ENCODE data around the gene MSI2. TPM values are rescaled to one million over a fixed set of nuclear protein-coding genes. Genes with fewer than 3 reads are reported as not detected.
A peak's percentile ranks its signal among the peaks of the same experiment; 100 is the strongest.

The MSI2 gene
- polyA plus RNA-seq, 1 of the 3 experiments (the other 2 are of a cell fraction): 24.1 TPM

DNA sequence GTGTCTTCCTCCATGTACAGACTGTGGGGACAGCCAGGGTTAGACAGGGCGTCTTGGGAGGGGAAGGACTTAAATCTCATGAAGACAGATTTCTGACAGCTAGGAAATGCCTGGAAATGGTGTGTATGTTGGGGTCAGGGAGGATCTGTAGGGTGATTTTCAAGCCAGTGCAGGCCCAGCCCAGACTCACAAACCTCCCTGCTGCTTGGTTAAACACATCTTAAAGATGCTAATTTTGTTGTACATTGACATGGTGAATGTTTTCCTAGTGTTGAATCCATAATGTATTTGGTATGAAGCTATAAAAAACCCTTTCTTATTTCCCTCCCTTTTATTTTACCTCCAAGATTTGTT is 250.4 kb downstream of the MSI2 start:
- Histone ChIP-seq H3K9ac (no peak overlapping the region), H3F3A (replicated peaks; ENCODE audit: insufficient read depth) (no peaks in the 10 kb centered on the region), H3K27ac (ENCODE audit: low read depth in 2 of 2, low read length in 1 of 2) (peak overlapping the region; percentile 36 to 99; a peak in 3 of 4 replicates), H3K4me1 (ENCODE audit: control insufficient read depth in 1 of 2, insufficient read depth in 2 of 2, low read depth in 1 of 2, low read length in 1 of 2) (peaks cover 21 to 80% of the 10 kb centered on the region in 2 experiments), H3K79me2 (ENCODE audit: insufficient read depth) (no peaks in the 10 kb centered on the region), H2AFZ (ENCODE audit: low read depth) (no peak overlapping the region), H3K4me2 (peak overlapping the region; percentile 22; the same call in 1 of the 2 replicates), H3K9me2 (no peaks in the 10 kb centered on the region), H3K4me3 (ENCODE audit: low read depth in 2 of 2, low read length in 1 of 2) (no peak overlapping the region), H3K9me3 (no peaks in the 10 kb centered on the region), H3K27me3 (ENCODE audit: insufficient read depth) (no peaks in the 10 kb centered on the region), H4K20me1 (ENCODE audit: insufficient read depth) (no peaks in the 10 kb centered on the region), H3K36me3 (replicated peaks in 1 of 2; ENCODE audit: control insufficient read depth in 1 of 2, insufficient read depth in 2 of 2, low read length in 1 of 2) (no peaks in the 10 kb centered on the region)
- ChIA-PET CTCF (interaction anchor here (0.7 to 3.6 kb wide), 8 partner anchors 25 to 327 kb away, joined by 3 to 16 read pairs (median 3); no protein-coding TSS in a partner anchor), POLR2A (interaction anchor here (0.8 to 2.9 kb wide), 4 partner anchors 19 to 275 kb away, joined by 3 to 12 read pairs (median 4); no protein-coding TSS in a partner anchor)
- no peak for DNase-seq
- 77% methylated on average over 1 of the region's 1 CpG for WGBS (ENCODE audit: low lambda C conversion rate)
- TF ChIP-seq SIN3A (IDR thresholded peaks at IDR 0.05; ENCODE audit: borderline replicate concordance, low read depth, low read length) (no peak), TAF1 (IDR thresholded peaks at IDR 0.05; ENCODE audit: borderline replicate concordance, low read depth, low read length) (no peak), MXI1 (IDR thresholded peaks at IDR 0.05; ENCODE audit: low read depth, low read length) (no peak), TCF12 (IDR thresholded peaks at IDR 0.05) (no peak), EP300 (IDR thresholded peaks at IDR 0.05; ENCODE audit: borderline replicate concordance in 1 of 2, low read depth in 1 of 2, low read length in 1 of 2) (no peak), CHD2 (IDR thresholded peaks at IDR 0.05; ENCODE audit: low read length, partially characterized antibody) (no peak)
- TF ChIP-seq, protein P1, sequence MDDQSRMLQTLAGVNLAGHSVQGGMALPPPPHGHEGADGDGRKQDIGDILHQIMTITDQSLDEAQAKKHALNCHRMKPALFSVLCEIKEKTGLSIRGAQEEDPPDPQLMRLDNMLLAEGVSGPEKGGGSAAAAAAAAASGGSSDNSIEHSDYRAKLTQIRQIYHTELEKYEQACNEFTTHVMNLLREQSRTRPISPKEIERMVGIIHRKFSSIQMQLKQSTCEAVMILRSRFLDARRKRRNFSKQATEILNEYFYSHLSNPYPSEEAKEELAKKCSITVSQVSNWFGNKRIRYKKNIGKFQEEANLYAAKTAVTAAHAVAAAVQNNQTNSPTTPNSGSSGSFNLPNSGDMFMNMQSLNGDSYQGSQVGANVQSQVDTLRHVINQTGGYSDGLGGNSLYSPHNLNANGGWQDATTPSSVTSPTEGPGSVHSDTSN (IDR thresholded peaks at IDR 0.05): no peak

DNA sequence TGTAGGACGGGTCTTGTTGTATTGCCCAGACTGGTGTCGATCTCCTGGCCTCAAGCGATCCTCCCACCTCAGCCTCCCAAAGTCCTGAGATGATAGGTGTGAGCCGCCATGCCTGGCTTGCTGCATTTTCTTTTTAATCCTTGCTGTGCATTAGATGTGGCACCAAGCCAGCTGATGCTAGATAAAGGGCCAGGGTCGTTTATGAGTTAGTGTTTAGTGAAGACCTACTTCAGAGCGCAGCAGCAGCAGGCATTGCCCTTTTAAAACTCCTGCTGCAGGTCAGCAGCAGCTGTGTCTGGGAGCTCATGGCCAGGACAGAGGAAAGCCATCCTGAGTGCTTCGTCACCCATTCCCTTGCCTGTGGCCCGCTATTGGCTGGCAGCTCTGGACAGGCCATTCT is 251.5 kb downstream of the MSI2 start:
- Histone ChIP-seq H3K27me3 (ENCODE audit: insufficient read depth) (no peaks in the 10 kb centered on the region), H3K9ac (no peak overlapping the region), H3K4me1 (ENCODE audit: control insufficient read depth in 1 of 2, insufficient read depth in 2 of 2, low read depth in 1 of 2, low read length in 1 of 2) (peaks cover 21 to 80% of the 10 kb centered on the region in 2 experiments), H3K36me3 (replicated peaks in 1 of 2; ENCODE audit: control insufficient read depth in 1 of 2, insufficient read depth in 2 of 2, low read length in 1 of 2) (no peaks in the 10 kb centered on the region), H3K9me2 (no peaks in the 10 kb centered on the region), H2AFZ (ENCODE audit: low read depth) (no peak overlapping the region), H3K4me3 (ENCODE audit: low read depth in 2 of 2, low read length in 1 of 2) (no peak overlapping the region), H3K4me2 (no peak overlapping the region), H3K9me3 (no peaks in the 10 kb centered on the region), H3K79me2 (ENCODE audit: insufficient read depth) (no peaks in the 10 kb centered on the region), H3F3A (replicated peaks; ENCODE audit: insufficient read depth) (no peaks in the 10 kb centered on the region), H4K20me1 (ENCODE audit: insufficient read depth) (no peaks in the 10 kb centered on the region), H3K27ac (ENCODE audit: low read depth in 2 of 2, low read length in 1 of 2) (peak overlapping the region; percentile 36 to 99; a peak in 3 of 4 replicates)
- POLR2A ChIA-PET: interaction anchor here (1.0 to 2.0 kb wide), 8 partner anchors 24 to 274 kb away, joined by 3 to 7 read pairs (median 4); no protein-coding TSS in a partner anchor
- WGBS (ENCODE audit: low lambda C conversion rate): 67% methylated on average over 8 of the region's 8 CpGs
- DNase-seq: peak; percentile 76
- CTCF ChIA-PET: interaction anchor here (0.7 to 2.0 kb wide), 8 partner anchors 10 to 326 kb away, joined by 3 to 12 read pairs (median 6); no protein-coding TSS in a partner anchor
- TF ChIP-seq RCOR1 (IDR thresholded peaks at IDR 0.05; ENCODE audit: low read length): peak; percentile 69; the same call in 1 of the 2 replicates
- TF ChIP-seq, protein P2, sequence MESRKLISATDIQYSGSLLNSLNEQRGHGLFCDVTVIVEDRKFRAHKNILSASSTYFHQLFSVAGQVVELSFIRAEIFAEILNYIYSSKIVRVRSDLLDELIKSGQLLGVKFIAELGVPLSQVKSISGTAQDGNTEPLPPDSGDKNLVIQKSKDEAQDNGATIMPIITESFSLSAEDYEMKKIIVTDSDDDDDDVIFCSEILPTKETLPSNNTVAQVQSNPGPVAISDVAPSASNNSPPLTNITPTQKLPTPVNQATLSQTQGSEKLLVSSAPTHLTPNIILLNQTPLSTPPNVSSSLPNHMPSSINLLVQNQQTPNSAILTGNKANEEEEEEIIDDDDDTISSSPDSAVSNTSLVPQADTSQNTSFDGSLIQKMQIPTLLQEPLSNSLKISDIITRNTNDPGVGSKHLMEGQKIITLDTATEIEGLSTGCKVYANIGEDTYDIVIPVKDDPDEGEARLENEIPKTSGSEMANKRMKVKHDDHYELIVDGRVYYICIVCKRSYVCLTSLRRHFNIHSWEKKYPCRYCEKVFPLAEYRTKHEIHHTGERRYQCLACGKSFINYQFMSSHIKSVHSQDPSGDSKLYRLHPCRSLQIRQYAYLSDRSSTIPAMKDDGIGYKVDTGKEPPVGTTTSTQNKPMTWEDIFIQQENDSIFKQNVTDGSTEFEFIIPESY (IDR thresholded peaks at IDR 0.05; ENCODE audit: borderline replicate concordance, low read depth): no peak
- TF ChIP-seq NFIC (IDR thresholded peaks at IDR 0.05; ENCODE audit: borderline replicate concordance): peak; percentile 67
- peak; percentile 68 for TF ChIP-seq CHD2 (IDR thresholded peaks at IDR 0.05; ENCODE audit: low read length, partially characterized antibody)
- TF ChIP-seq, protein P3, sequence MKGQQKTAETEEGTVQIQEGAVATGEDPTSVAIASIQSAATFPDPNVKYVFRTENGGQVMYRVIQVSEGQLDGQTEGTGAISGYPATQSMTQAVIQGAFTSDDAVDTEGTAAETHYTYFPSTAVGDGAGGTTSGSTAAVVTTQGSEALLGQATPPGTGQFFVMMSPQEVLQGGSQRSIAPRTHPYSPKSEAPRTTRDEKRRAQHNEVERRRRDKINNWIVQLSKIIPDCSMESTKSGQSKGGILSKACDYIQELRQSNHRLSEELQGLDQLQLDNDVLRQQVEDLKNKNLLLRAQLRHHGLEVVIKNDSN (IDR thresholded peaks at IDR 0.05; ENCODE audit: borderline replicate concordance, low read depth): no peak
- TF ChIP-seq, protein P4, sequence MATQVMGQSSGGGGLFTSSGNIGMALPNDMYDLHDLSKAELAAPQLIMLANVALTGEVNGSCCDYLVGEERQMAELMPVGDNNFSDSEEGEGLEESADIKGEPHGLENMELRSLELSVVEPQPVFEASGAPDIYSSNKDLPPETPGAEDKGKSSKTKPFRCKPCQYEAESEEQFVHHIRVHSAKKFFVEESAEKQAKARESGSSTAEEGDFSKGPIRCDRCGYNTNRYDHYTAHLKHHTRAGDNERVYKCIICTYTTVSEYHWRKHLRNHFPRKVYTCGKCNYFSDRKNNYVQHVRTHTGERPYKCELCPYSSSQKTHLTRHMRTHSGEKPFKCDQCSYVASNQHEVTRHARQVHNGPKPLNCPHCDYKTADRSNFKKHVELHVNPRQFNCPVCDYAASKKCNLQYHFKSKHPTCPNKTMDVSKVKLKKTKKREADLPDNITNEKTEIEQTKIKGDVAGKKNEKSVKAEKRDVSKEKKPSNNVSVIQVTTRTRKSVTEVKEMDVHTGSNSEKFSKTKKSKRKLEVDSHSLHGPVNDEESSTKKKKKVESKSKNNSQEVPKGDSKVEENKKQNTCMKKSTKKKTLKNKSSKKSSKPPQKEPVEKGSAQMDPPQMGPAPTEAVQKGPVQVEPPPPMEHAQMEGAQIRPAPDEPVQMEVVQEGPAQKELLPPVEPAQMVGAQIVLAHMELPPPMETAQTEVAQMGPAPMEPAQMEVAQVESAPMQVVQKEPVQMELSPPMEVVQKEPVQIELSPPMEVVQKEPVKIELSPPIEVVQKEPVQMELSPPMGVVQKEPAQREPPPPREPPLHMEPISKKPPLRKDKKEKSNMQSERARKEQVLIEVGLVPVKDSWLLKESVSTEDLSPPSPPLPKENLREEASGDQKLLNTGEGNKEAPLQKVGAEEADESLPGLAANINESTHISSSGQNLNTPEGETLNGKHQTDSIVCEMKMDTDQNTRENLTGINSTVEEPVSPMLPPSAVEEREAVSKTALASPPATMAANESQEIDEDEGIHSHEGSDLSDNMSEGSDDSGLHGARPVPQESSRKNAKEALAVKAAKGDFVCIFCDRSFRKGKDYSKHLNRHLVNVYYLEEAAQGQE (IDR thresholded peaks at IDR 0.05; ENCODE audit: low read depth, low read length): no peak
- TF ChIP-seq, protein P5, sequence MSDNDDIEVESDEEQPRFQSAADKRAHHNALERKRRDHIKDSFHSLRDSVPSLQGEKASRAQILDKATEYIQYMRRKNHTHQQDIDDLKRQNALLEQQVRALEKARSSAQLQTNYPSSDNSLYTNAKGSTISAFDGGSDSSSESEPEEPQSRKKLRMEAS (IDR thresholded peaks at IDR 0.05; ENCODE audit: low read depth): no peak
- no peak for TF ChIP-seq GABPA (IDR thresholded peaks at IDR 0.05; ENCODE audit: low read depth)
- TF ChIP-seq, protein P6, sequence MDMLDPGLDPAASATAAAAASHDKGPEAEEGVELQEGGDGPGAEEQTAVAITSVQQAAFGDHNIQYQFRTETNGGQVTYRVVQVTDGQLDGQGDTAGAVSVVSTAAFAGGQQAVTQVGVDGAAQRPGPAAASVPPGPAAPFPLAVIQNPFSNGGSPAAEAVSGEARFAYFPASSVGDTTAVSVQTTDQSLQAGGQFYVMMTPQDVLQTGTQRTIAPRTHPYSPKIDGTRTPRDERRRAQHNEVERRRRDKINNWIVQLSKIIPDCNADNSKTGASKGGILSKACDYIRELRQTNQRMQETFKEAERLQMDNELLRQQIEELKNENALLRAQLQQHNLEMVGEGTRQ (IDR thresholded peaks at IDR 0.05; ENCODE audit: borderline replicate concordance, low read depth, low read length): no peak
- TF ChIP-seq FOXJ3 (CRISPR knock-in tag; IDR thresholded peaks at IDR 0.05): peak; percentile 46; the same call in 1 of the 2 replicates
